GM12874 (cell line): ENCODE measurements around the gene FITM1.

Source experiments
- TF ChIP-seq, protein P1 (sequence below): IDR thresholded peaks from 2 replicates; pipeline ENCODE4 v1.5.1; 2011; ENCODE audit warnings: low read depth, mild to moderate bottlenecking, control low read depth, low read length, moderate library complexity; ENCODE audit not compliant: insufficient read depth

The FITM1 gene

DNA sequence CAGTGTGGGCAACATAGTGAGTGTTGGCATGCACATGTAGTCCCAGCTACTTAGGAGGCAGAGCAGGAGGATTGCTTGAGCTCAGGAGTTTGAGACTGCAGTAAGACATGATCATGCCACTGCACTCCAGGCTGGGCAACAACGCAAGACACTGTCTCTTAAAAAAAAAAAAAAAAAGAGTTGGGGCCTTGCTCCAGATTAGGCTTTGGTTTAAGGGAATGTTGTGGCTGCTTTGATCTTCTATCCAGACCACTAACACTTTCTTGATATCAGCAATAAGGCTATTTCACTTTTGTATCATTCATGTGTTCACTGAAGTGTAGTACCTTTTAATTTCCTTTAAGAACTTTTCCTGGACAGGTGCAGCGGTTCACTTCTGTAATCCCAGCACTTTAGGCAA lies 2.8 kb upstream of the FITM1 start:
- TF ChIP-seq, protein P1, sequence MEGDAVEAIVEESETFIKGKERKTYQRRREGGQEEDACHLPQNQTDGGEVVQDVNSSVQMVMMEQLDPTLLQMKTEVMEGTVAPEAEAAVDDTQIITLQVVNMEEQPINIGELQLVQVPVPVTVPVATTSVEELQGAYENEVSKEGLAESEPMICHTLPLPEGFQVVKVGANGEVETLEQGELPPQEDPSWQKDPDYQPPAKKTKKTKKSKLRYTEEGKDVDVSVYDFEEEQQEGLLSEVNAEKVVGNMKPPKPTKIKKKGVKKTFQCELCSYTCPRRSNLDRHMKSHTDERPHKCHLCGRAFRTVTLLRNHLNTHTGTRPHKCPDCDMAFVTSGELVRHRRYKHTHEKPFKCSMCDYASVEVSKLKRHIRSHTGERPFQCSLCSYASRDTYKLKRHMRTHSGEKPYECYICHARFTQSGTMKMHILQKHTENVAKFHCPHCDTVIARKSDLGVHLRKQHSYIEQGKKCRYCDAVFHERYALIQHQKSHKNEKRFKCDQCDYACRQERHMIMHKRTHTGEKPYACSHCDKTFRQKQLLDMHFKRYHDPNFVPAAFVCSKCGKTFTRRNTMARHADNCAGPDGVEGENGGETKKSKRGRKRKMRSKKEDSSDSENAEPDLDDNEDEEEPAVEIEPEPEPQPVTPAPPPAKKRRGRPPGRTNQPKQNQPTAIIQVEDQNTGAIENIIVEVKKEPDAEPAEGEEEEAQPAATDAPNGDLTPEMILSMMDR = no peak

GRCh38 chr14:24129410-24129998 lies 955 bp upstream of the FITM1 start:
- TF ChIP-seq, protein P1 = no peak

GRCh38 chr14:24130717-24131548 lies 474 bp downstream of the FITM1 start:
- TF ChIP-seq, protein P1 = no peak

DNA sequence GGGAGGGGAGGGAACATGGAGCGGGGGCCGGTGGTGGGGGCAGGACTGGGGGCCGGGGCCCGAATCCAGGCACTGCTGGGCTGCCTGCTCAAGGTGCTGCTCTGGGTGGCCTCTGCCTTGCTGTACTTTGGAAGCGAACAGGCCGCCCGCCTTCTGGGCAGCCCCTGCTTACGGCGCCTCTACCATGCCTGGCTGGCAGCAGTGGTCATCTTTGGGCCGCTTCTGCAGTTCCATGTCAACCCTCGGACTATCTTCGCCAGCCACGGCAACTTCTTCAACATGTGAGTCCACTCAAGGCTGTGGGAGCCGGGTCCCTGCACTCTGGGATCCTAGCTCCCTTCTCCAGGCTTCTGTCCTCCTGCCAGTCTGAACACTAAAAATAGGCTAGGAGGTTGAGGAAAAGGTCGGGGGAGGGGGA lies 1.1 kb downstream of the FITM1 start:
- TF ChIP-seq, protein P1 = no peak

DNA sequence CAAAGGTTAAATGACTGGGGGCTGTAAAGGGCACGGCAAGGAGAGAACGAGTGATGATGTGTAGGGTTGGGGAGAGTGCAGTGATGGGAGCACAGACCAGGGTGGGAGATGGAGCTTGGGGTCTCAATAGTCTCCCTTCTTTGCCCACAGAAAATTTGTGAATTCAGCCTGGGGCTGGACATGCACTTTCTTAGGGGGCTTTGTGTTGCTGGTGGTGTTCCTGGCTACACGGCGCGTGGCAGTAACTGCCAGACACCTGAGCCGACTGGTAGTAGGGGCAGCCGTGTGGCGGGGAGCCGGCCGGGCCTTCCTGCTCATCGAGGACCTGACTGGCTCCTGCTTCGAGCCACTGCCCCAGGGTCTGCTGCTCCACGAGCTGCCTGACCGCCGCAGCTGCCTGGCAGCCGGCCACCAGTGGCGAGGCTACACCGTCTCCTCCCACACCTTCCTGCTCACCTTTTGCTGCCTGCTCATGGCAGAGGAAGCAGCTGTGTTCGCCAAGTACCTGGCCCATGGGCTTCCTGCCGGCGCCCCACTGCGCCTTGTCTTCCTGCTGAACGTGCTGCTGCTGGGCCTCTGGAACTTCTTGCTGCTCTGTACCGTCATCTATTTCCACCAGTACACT lies 1.7 kb downstream of the FITM1 start:
- TF ChIP-seq, protein P1 = no peak

GRCh38 chr14:24132976-24133375 lies 2.5 kb downstream of the FITM1 start:
- TF ChIP-seq, protein P1 = no peak

- TF ChIP-seq, protein P1 = no peak
Measured at GRCh38 chr14:24133735-24134134, 3.3 kb downstream of the FITM1 start.
